ENCODE data around the gene KLK11. TPM values are rescaled to one million over a fixed set of nuclear protein-coding genes. Genes with fewer than 3 reads are reported as not detected.

The KLK11 gene
- total RNA-seq, 5 donors from 2014 or later (not counting 1 experiment from before 2014, with no cell fraction given), result not detected

DNA sequence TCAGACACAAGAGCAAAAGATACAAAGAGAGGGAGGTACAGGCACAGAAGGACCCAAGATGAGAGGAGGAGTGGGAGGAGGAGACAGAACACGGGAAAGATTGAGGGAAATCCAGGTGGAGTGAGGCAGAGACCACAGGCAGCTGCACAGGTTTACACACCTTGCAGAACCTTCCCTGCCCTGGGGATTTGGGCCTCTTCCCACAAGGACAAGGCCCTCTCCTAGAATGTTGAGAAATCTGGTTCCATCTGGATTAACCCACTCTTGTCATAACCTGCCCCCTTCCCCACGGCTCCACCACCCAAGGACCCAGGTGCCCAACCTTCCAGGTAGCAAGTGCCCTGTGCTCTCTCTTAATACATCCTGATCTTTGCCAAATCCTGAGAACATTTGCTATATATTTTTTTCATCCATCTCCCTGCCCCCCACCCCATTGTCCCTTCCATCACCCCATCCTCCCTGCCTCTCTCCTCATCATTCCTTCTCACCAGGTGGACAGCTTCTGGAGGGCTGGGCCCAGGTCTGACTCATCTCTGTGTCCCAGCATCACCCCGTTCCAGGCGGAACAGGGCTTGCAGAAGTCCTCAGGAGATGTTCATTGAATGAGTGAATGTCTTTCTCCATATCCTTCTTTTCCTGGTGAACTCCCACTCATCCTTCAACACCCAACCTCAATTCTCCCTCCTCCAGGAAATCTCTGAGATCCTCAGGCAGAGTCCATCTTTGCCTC, 16.2 kb downstream of the KLK11 start:
- ChIA-PET POLR2A (no interaction called here), CTCF (no interaction called here)
- Mint-ChIP-seq H3K27me3 (peaks cover 33 to 55% of the 10 kb centered on the region in 2 donors), H3K4me1 (no peaks in the 10 kb centered on the region), H3K9me3 (no peaks in the 10 kb centered on the region), H3K4me3 (no peak overlapping the region), H3K36me3 (no peaks in the 10 kb centered on the region), H3K27ac (no peak overlapping the region)
- Histone ChIP-seq H3K27me3 (replicated peaks in 1 of 2; ENCODE audit: control insufficient read depth in 2 of 2, extremely low read depth in 1 of 2, insufficient read depth in 2 of 2, low read length in 1 of 2) (peaks cover 0 to 54% of the 10 kb centered on the region in 2 experiments), H3K27ac (ENCODE audit: low read length) (no peak overlapping the region), H3K9me3 (no peaks in the 10 kb centered on the region), H3K4me1 (ENCODE audit: control insufficient read depth in 1 of 2, extremely low read depth in 1 of 2, insufficient read depth in 2 of 2, low read length in 2 of 2) (no peaks in the 10 kb centered on the region), H3K4me3 (ENCODE audit: control insufficient read depth in 1 of 2, extremely low read depth in 1 of 2, low read length in 1 of 2) (no peak overlapping the region), H3K36me3 (ENCODE audit: control insufficient read depth in 2 of 2, extremely low read depth in 1 of 2, insufficient read depth in 1 of 2, low read length in 1 of 2) (no peaks in the 10 kb centered on the region)
- ATAC-seq (replicated peaks in 1 of 4) (no peak), DNase-seq (no peak)
- 60% methylated on average over 2 of the region's 4 CpGs for WGBS (ENCODE audit: insufficient coverage)

DNA sequence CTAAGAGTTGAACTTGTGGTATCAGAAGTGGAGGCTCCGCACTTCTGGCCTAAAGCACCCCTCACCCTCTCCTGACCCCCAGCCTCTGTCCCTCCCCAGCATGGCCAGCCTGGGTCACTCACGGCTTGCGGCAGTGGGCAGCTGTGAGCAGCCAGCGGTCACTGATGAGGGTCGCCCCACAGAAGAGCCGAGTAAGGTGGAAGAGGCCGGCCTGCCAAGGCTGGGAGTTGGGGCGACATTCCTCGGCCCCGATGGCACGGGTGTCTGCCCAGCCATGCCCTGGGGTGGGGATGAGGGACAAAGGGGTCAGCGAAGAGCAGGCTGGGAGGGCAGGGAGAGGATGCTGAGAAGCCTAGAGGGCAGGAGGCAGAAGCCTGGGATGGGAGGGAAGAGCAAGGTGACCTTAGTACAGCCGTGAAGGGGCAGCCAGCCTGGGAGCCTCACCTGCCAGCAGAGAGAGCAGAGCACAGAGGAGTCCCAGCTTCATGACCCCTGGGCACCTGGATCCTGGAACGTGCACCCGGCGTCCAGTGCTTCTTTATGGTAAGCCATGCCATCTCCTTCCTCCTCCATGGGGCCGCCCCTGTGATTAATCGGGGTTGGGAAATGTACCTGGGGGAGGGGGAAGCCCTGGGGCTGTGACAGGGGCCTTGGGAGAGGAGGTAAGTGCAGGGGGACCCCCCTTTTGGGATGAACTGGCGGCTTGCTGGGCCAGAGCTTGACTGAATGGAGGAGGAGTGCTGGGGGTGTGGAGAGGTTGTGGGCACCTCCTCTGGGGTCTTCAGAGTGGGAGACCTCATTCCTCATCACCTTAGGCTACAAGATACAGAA, 17.1 kb downstream of the KLK11 start:
- Mint-ChIP-seq H3K27me3 (peaks cover 23 to 53% of the 10 kb centered on the region in 2 donors), H3K4me1 (no peaks in the 10 kb centered on the region), H3K4me3 (no peak overlapping the region), H3K27ac (no peak overlapping the region), H3K36me3 (no peaks in the 10 kb centered on the region), H3K9me3 (no peaks in the 10 kb centered on the region)
- DNase-seq (no peak), ATAC-seq (replicated peaks in 1 of 4) (no peak)
- no peaks in the 10 kb centered on the region for H3K4me1 ChIP-seq (ENCODE audit: control insufficient read depth in 1 of 2, extremely low read depth in 1 of 2, insufficient read depth in 2 of 2, low read length in 2 of 2)
- 58% methylated on average over 3 of the region's 19 CpGs for WGBS (ENCODE audit: insufficient coverage)
- H3K27me3 ChIP-seq (replicated peaks in 1 of 2; ENCODE audit: control insufficient read depth in 2 of 2, extremely low read depth in 1 of 2, insufficient read depth in 2 of 2, low read length in 1 of 2), result peaks cover 0 to 44% of the 10 kb centered on the region in 2 experiments
- H3K27ac ChIP-seq (ENCODE audit: low read length), result no peak overlapping the region
- no peaks in the 10 kb centered on the region for H3K9me3 ChIP-seq
- H3K4me3 ChIP-seq (ENCODE audit: control insufficient read depth in 1 of 2, extremely low read depth in 1 of 2, low read length in 1 of 2), result no peak overlapping the region
- no peaks in the 10 kb centered on the region for H3K36me3 ChIP-seq (ENCODE audit: control insufficient read depth in 2 of 2, extremely low read depth in 1 of 2, insufficient read depth in 1 of 2, low read length in 1 of 2)
- CTCF ChIA-PET, result no interaction called here
- POLR2A ChIA-PET, result no interaction called here

GRCh38 chr19:51007488-51007887, 18.9 kb downstream of the KLK11 start:
- peaks cover 0 to 1% (median 0%) of the 10 kb centered on the region in 3 donors for H3K4me1 Mint-ChIP-seq
- no peak for ATAC-seq (replicated peaks in 1 of 4)
- H3K9me3 ChIP-seq, result no peaks in the 10 kb centered on the region
- no peaks in the 10 kb centered on the region for H3K4me1 ChIP-seq (ENCODE audit: control insufficient read depth in 1 of 2, extremely low read depth in 1 of 2, insufficient read depth in 2 of 2, low read length in 2 of 2)
- ChIA-PET CTCF (interaction anchor here in 1 of 2 donors (0.6 to 0.7 kb wide), 2 partner anchors 35 to 414 kb away, joined by 3 read pairs; no protein-coding TSS in a partner anchor), POLR2A (no interaction called here)
- H3K27me3 Mint-ChIP-seq, result peaks cover 25 to 50% of the 10 kb centered on the region in 2 donors
- H3K36me3 ChIP-seq (ENCODE audit: control insufficient read depth in 2 of 2, extremely low read depth in 1 of 2, insufficient read depth in 1 of 2, low read length in 1 of 2), result no peaks in the 10 kb centered on the region
- H3K36me3 Mint-ChIP-seq, result no peaks in the 10 kb centered on the region
- no peak overlapping the region for H3K27ac ChIP-seq (ENCODE audit: low read length)
- H3K27ac Mint-ChIP-seq, result no peak overlapping the region
- no peak overlapping the region for H3K4me3 Mint-ChIP-seq
- no peak for DNase-seq
- peaks cover 0 to 40% of the 10 kb centered on the region in 2 experiments for H3K27me3 ChIP-seq (replicated peaks in 1 of 2; ENCODE audit: control insufficient read depth in 2 of 2, extremely low read depth in 1 of 2, insufficient read depth in 2 of 2, low read length in 1 of 2)
- H3K9me3 Mint-ChIP-seq, result no peaks in the 10 kb centered on the region
- whole genome bisulfite sequencing (ENCODE audit: insufficient coverage), result no CpG with 5 or more reads among the region's 3 CpGs
- H3K4me3 ChIP-seq (ENCODE audit: control insufficient read depth in 1 of 2, extremely low read depth in 1 of 2, low read length in 1 of 2), result no peak overlapping the region

DNA sequence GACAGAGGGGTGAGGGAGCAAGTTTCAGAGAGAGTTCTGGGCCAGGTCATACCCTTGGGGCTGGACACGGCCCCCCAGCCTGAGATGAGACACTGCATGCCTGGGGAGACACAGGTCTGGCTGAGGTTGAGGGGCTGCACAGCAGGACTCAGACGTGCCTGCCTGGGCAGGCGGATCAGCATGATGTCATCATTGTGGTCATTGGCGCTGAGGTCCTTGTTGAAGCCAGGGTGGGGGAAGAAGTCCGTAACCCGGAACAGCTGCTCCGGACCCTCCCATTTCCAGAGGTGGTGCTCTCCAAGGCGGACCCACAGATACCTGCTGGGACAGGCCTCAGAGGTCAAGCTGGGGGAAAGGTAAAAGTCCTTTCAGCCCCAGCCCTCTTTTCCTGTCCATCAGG, 20.0 kb downstream of the KLK11 start:
- Histone ChIP-seq H3K4me3 (ENCODE audit: control insufficient read depth in 1 of 2, extremely low read depth in 1 of 2, low read length in 1 of 2) (no peak overlapping the region), H3K9me3 (no peaks in the 10 kb centered on the region), H3K27ac (ENCODE audit: low read length) (no peak overlapping the region), H3K36me3 (ENCODE audit: control insufficient read depth in 2 of 2, extremely low read depth in 1 of 2, insufficient read depth in 1 of 2, low read length in 1 of 2) (no peaks in the 10 kb centered on the region), H3K27me3 (replicated peaks in 1 of 2; ENCODE audit: control insufficient read depth in 2 of 2, extremely low read depth in 1 of 2, insufficient read depth in 2 of 2, low read length in 1 of 2) (peaks cover 0 to 51% of the 10 kb centered on the region in 2 experiments), H3K4me1 (ENCODE audit: control insufficient read depth in 1 of 2, extremely low read depth in 1 of 2, insufficient read depth in 2 of 2, low read length in 2 of 2) (no peaks in the 10 kb centered on the region)
- Mint-ChIP-seq H3K4me3 (no peak overlapping the region), H3K36me3 (no peaks in the 10 kb centered on the region), H3K27me3 (peaks cover 30 to 57% of the 10 kb centered on the region in 2 donors), H3K4me1 (peaks cover 0 to 3% (median 0%) of the 10 kb centered on the region in 3 donors), H3K27ac (no peak overlapping the region), H3K9me3 (no peaks in the 10 kb centered on the region)
- ChIA-PET CTCF (no interaction called here), POLR2A (no interaction called here)
- ATAC-seq (replicated peaks in 1 of 4) (no peak), DNase-seq (no peak)
- 53% methylated on average over 7 of the region's 8 CpGs for WGBS (ENCODE audit: insufficient coverage)

DNA sequence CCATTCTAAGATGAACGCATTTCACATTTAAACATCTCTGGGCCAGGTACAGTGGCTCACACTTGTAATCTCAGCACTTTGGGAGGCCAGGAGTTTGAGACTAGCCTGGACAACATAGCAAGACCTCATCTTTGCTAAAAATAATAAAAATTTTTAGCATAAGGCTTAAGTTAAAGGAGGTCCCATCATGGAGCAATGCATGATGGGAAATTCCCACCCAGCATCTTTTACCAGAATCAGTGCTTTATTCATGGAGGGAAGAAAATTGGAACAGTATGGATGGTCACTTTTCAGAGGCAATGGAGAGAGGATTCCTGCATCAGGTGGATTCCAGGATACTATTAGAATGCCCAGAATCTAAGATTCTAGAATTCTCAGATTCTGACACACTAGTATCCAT, 21.2 kb downstream of the KLK11 start:
- Histone ChIP-seq H3K27ac (ENCODE audit: low read length) (no peak overlapping the region), H3K27me3 (replicated peaks in 1 of 2; ENCODE audit: control insufficient read depth in 2 of 2, extremely low read depth in 1 of 2, insufficient read depth in 2 of 2, low read length in 1 of 2) (peaks cover 0 to 58% of the 10 kb centered on the region in 2 experiments), H3K36me3 (ENCODE audit: control insufficient read depth in 2 of 2, extremely low read depth in 1 of 2, insufficient read depth in 1 of 2, low read length in 1 of 2) (no peaks in the 10 kb centered on the region), H3K9me3 (no peaks in the 10 kb centered on the region), H3K4me3 (ENCODE audit: control insufficient read depth in 1 of 2, extremely low read depth in 1 of 2, low read length in 1 of 2) (no peak overlapping the region), H3K4me1 (ENCODE audit: control insufficient read depth in 1 of 2, extremely low read depth in 1 of 2, insufficient read depth in 2 of 2, low read length in 2 of 2) (no peaks in the 10 kb centered on the region)
- Mint-ChIP-seq H3K4me3 (no peak overlapping the region), H3K9me3 (no peaks in the 10 kb centered on the region), H3K27ac (no peak overlapping the region), H3K4me1 (peaks cover 0 to 3% (median 0%) of the 10 kb centered on the region in 3 donors), H3K36me3 (no peaks in the 10 kb centered on the region), H3K27me3 (peaks cover 29 to 57% of the 10 kb centered on the region in 2 donors)
- ChIA-PET POLR2A (no interaction called here), CTCF (no interaction called here)
- no CpG with 5 or more reads among the region's 1 CpG for WGBS (ENCODE audit: insufficient coverage)
- DNase-seq (no peak), ATAC-seq (replicated peaks in 1 of 4) (no peak)

GRCh38 chr19:51003316-51003715, 23.1 kb downstream of the KLK11 start:
- 52% methylated on average over 7 of the region's 7 CpGs for WGBS (ENCODE audit: insufficient coverage)
- H3K27ac ChIP-seq (ENCODE audit: low read length), result no peak overlapping the region
- peaks cover 0 to 3% (median 0%) of the 10 kb centered on the region in 3 donors for H3K4me1 Mint-ChIP-seq
- no peak overlapping the region for H3K4me3 ChIP-seq (ENCODE audit: control insufficient read depth in 1 of 2, extremely low read depth in 1 of 2, low read length in 1 of 2)
- ChIA-PET POLR2A (no interaction called here), CTCF (no interaction called here)
- H3K27me3 Mint-ChIP-seq, result peaks cover 22 to 59% of the 10 kb centered on the region in 2 donors
- H3K27me3 ChIP-seq (replicated peaks in 1 of 2; ENCODE audit: control insufficient read depth in 2 of 2, extremely low read depth in 1 of 2, insufficient read depth in 2 of 2, low read length in 1 of 2), result peaks cover 0 to 56% of the 10 kb centered on the region in 2 experiments
- no peaks in the 10 kb centered on the region for H3K4me1 ChIP-seq (ENCODE audit: control insufficient read depth in 1 of 2, extremely low read depth in 1 of 2, insufficient read depth in 2 of 2, low read length in 2 of 2)
- no peak overlapping the region for H3K4me3 Mint-ChIP-seq
- DNase-seq (no peak), ATAC-seq (replicated peaks in 1 of 4) (no peak)
- H3K9me3 ChIP-seq, result no peaks in the 10 kb centered on the region
- no peaks in the 10 kb centered on the region for H3K36me3 Mint-ChIP-seq
- H3K27ac Mint-ChIP-seq, result no peak overlapping the region
- H3K36me3 ChIP-seq (ENCODE audit: control insufficient read depth in 2 of 2, extremely low read depth in 1 of 2, insufficient read depth in 1 of 2, low read length in 1 of 2), result no peaks in the 10 kb centered on the region
- no peaks in the 10 kb centered on the region for H3K9me3 Mint-ChIP-seq
